HG03025 (cell line): ENCODE data around the gene RNPEPL1.

Experiments
- ATAC-seq: cut with Tn5 transposase; IDR thresholded peaks from one replicate; pipeline ENCODE4 v1.9.1; 2021; ENCODE audit warnings: mild to moderate bottlenecking, moderate library complexity; ENCODE audit not compliant: unreplicated experiment, low FRiP score

The RNPEPL1 gene

GRCh38 chr2:240563951-240564560 lies 4.2 kb upstream of the RNPEPL1 start:
- no peak for ATAC-seq

GRCh38 chr2:240564561-240565332 lies 3.5 kb upstream of the RNPEPL1 start:
- no peak for ATAC-seq

- peak; percentile 32 for ATAC-seq
Measured at GRCh38 chr2:240565333-240566202, 2.7 kb upstream of the RNPEPL1 start.

GRCh38 chr2:240566203-240567136 lies 1.8 kb upstream of the RNPEPL1 start:
- peak; percentile 35 for ATAC-seq

- no peak for ATAC-seq
Measured at GRCh38 chr2:240567137-240567871, 980 bp upstream of the RNPEPL1 start.

- ATAC-seq = no peak
Measured at GRCh38 chr2:240568678-240569522, 616 bp downstream of the RNPEPL1 start.

- no peak for ATAC-seq
Measured at GRCh38 chr2:240569523-240569997, 1.3 kb downstream of the RNPEPL1 start.

GRCh38 chr2:240569998-240570530 lies 1.8 kb downstream of the RNPEPL1 start:
- ATAC-seq = no peak

- ATAC-seq = no peak
Measured at GRCh38 chr2:240570531-240571313, 2.4 kb downstream of the RNPEPL1 start.

GRCh38 chr2:240571314-240571973 lies 3.2 kb downstream of the RNPEPL1 start:
- ATAC-seq = no peak

- no peak for ATAC-seq
Measured at GRCh38 chr2:240572141-240573031, 4.1 kb downstream of the RNPEPL1 start.

GRCh38 chr2:240573071-240573515 lies 4.8 kb downstream of the RNPEPL1 start:
- ATAC-seq = no peak

- no peak for ATAC-seq
Measured at GRCh38 chr2:240573516-240574385, 5.5 kb downstream of the RNPEPL1 start.

- no peak for ATAC-seq
Measured at GRCh38 chr2:240574386-240575100, 6.3 kb downstream of the RNPEPL1 start.
